WTC11 (cell line): ENCODE results near the gene XCL1. TPM values are rescaled to one million over a fixed set of nuclear protein-coding genes. Genes with fewer than 3 reads are reported as not detected.

Experiments used
- ATAC-seq: fragments of 200-7000 bp; cut with Tn5 transposase; 2 replicates; pipeline ENCODE4 v1.10.0; 2021; ENCODE audit warnings: mild to moderate bottlenecking, moderate library complexity
- CTCF ChIA-PET: fragments of 300-600 bp; sonication (Branson Sonifier 250); formaldehyde crosslinking; loops from one replicate; lab custom pipeline; 2021; ENCODE audit warnings: antibody characterized with exemption; lab: Charles Lee
- POLR2A ChIA-PET: fragments of 350-600 bp; sonication (Branson Sonifier 250); formaldehyde crosslinking; loops from one replicate; lab custom pipeline; 2021; ENCODE audit warnings: antibody characterized with exemption; lab: Charles Lee
- DNase-seq: peaks from one replicate; pipeline ENCODE4 v3.0.0; 2021; ENCODE audit warnings: low spot score
- H3K27ac Mint-ChIP-seq: 2 replicates; pipeline ENCODE4 v1.8.0; 2021; ENCODE audit warnings: mixed read lengths
- H3K27me3 Mint-ChIP-seq: 2 replicates; pipeline ENCODE4 v1.8.0; 2021; ENCODE audit warnings: low read depth, mild to moderate bottlenecking, moderate library complexity, mixed read lengths
- H3K36me3 Mint-ChIP-seq: 2 replicates; pipeline ENCODE4 v1.8.0; 2021; ENCODE audit warnings: mixed read lengths
- H3K4me1 Mint-ChIP-seq: 2 replicates; pipeline ENCODE4 v1.8.0; 2022; ENCODE audit warnings: mixed read lengths
- H3K4me3 Mint-ChIP-seq: 2 replicates; pipeline ENCODE4 v1.8.0; 2021; ENCODE audit warnings: mild to moderate bottlenecking, moderate library complexity, mixed read lengths
- H3K9me3 Mint-ChIP-seq: 2 replicates; pipeline ENCODE4 v1.8.0; 2021; ENCODE audit warnings: mixed read lengths
- CREM ChIP-seq: sonication (generic); formaldehyde crosslinking; IDR thresholded peaks from 2 replicates; pipeline ENCODE4 v1.8.1; 2022; ENCODE audit warnings: mild to moderate bottlenecking, missing genetic modification reagents, moderate library complexity
- ELF4 ChIP-seq: sonication (generic); formaldehyde crosslinking; IDR thresholded peaks from 2 replicates; pipeline ENCODE4 v1.8.1; 2022; ENCODE audit warnings: low read depth, mild to moderate bottlenecking, moderate library complexity, missing genetic modification reagents
- ESRRA ChIP-seq: sonication (generic); formaldehyde crosslinking; IDR thresholded peaks from 2 replicates; pipeline ENCODE4 v1.8.1; 2022; ENCODE audit warnings: mild to moderate bottlenecking, missing genetic modification reagents, borderline replicate concordance
- ETV6 ChIP-seq: sonication (generic); formaldehyde crosslinking; IDR thresholded peaks from 2 replicates; pipeline ENCODE4 v1.8.1; 2022; ENCODE audit warnings: mild to moderate bottlenecking, missing genetic modification reagents
- FOXP1 ChIP-seq: sonication (generic); formaldehyde crosslinking; IDR thresholded peaks from 2 replicates; pipeline ENCODE4 v1.8.0; 2022; ENCODE audit warnings: missing genetic modification reagents, mild to moderate bottlenecking, moderate library complexity, borderline replicate concordance
- GRHL2 ChIP-seq: fragments of 250-450 bp; sonication (Bioruptor Pico); IDR thresholded peaks from 2 replicates; pipeline ENCODE4 v1.8.0; 2022; ENCODE audit warnings: mild to moderate bottlenecking, moderate library complexity; ENCODE audit not compliant: insufficient replicate concordance, severe bottlenecking
- KAT7 ChIP-seq: sonication (generic); formaldehyde crosslinking; IDR thresholded peaks from 2 replicates; pipeline ENCODE4 v1.8.1; 2023; ENCODE audit warnings: missing genetic modification reagents, mild to moderate bottlenecking, borderline replicate concordance
- NFATC4 ChIP-seq: fragments of 250-450 bp; sonication (Bioruptor Pico); IDR thresholded peaks from 2 replicates; pipeline ENCODE4 v1.9.0; 2021; ENCODE audit warnings: mild to moderate bottlenecking
- PRRX2 ChIP-seq: fragments of 250-450 bp; sonication (Bioruptor Pico); IDR thresholded peaks from 2 replicates; pipeline ENCODE4 v1.8.0; 2021; ENCODE audit warnings: mild to moderate bottlenecking
- ZNF138 ChIP-seq: sonication (generic); formaldehyde crosslinking; conservative IDR thresholded peaks from 2 replicates; pipeline ENCODE4 v1.8.1; 2022; ENCODE audit warnings: mild to moderate bottlenecking, moderate library complexity, missing genetic modification reagents
- ZNF263 ChIP-seq: sonication (generic); formaldehyde crosslinking; IDR thresholded peaks from 2 replicates; pipeline ENCODE4 v1.8.1; 2022; ENCODE audit warnings: low read depth, mild to moderate bottlenecking, moderate library complexity, missing genetic modification reagents
- ZNF396 ChIP-seq: fragments of 250-450 bp; sonication (Bioruptor Pico); IDR thresholded peaks from 2 replicates; pipeline ENCODE4 v1.8.0; 2021; ENCODE audit warnings: mild to moderate bottlenecking, moderate library complexity, borderline replicate concordance
- ZNF416 ChIP-seq: fragments of 250-450 bp; sonication (Bioruptor Pico); IDR thresholded peaks from 2 replicates; pipeline ENCODE4 v1.9.0; 2021; ENCODE audit warnings: mild to moderate bottlenecking, inconsistent platforms
- ZNF423 ChIP-seq: fragments of 250-450 bp; sonication (Bioruptor Pico); IDR thresholded peaks from 2 replicates; pipeline ENCODE4 v2.1.2; 2022; ENCODE audit warnings: mild to moderate bottlenecking, moderate library complexity
- total RNA-seq: library from RNA; stranded (reverse); gene quantifications from 3 replicates; pipeline ENCODE4 v1.2.3, GENCODE V29; 2021
- TF ChIP-seq, protein P1 (sequence below): sonication (generic); formaldehyde crosslinking; IDR thresholded peaks from 2 replicates; pipeline ENCODE4 v1.8.1; 2023; ENCODE audit warnings: mild to moderate bottlenecking, missing genetic modification reagents
- TF ChIP-seq, protein P2 (sequence below): sonication (generic); formaldehyde crosslinking; IDR thresholded peaks from 2 replicates; pipeline ENCODE4 v1.8.1; 2023; ENCODE audit warnings: mild to moderate bottlenecking, missing genetic modification reagents, moderate library complexity
- TF ChIP-seq, protein P3 (sequence below): sonication (generic); formaldehyde crosslinking; IDR thresholded peaks from 2 replicates; pipeline ENCODE4 v1.8.1; 2022; ENCODE audit warnings: mild to moderate bottlenecking, moderate library complexity, missing genetic modification reagents
- TF ChIP-seq, protein P4 (sequence below): sonication (generic); formaldehyde crosslinking; IDR thresholded peaks from 2 replicates; pipeline ENCODE4 v1.8.0; 2022; ENCODE audit warnings: mild to moderate bottlenecking, missing genetic modification reagents
- TF ChIP-seq, protein P5 (sequence below): sonication (generic); formaldehyde crosslinking; IDR thresholded peaks from 2 replicates; pipeline ENCODE4 v1.8.0; 2022; ENCODE audit warnings: mild to moderate bottlenecking, missing genetic modification reagents
- TF ChIP-seq, protein P6 (sequence below): sonication (generic); formaldehyde crosslinking; IDR thresholded peaks from 2 replicates; pipeline ENCODE4 v1.8.0; 2022; ENCODE audit warnings: missing genetic modification reagents

XCL1 gene
- total RNA-seq, 1 experiment from 2014 or later: 1.1 TPM

DNA sequence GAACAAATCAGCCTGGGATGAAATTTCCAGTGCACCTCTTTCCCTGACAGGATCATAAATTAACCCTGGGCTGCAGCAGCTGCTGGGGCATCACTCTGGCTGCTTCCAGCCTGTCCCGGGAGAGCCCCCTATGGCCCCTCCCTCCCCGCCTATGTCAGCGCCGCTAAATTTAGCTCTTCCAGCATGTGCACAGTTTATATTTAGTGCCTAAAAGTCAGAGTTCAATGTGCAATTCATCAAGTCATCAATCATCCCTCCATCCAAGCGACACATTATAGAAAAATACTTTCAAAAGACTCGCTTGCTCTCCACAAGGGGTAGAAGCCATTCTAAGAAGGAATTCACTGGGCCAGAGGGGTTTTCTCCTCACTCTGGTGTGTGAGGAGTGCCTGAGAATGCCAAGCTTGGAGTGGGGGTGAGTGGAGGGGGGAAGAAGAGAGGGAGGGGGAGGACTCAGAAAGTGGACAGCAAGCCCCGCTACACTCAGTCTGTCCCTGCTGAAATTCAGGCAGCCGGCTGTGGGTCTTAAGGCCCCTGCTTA lies 37.4 kb downstream of the XCL1 start (continued):
- TF ChIP-seq, protein P1, sequence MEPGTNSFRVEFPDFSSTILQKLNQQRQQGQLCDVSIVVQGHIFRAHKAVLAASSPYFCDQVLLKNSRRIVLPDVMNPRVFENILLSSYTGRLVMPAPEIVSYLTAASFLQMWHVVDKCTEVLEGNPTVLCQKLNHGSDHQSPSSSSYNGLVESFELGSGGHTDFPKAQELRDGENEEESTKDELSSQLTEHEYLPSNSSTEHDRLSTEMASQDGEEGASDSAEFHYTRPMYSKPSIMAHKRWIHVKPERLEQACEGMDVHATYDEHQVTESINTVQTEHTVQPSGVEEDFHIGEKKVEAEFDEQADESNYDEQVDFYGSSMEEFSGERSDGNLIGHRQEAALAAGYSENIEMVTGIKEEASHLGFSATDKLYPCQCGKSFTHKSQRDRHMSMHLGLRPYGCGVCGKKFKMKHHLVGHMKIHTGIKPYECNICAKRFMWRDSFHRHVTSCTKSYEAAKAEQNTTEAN: no peak
- TF ChIP-seq ELF4 (CRISPR knock-in tag): no peak

DNA sequence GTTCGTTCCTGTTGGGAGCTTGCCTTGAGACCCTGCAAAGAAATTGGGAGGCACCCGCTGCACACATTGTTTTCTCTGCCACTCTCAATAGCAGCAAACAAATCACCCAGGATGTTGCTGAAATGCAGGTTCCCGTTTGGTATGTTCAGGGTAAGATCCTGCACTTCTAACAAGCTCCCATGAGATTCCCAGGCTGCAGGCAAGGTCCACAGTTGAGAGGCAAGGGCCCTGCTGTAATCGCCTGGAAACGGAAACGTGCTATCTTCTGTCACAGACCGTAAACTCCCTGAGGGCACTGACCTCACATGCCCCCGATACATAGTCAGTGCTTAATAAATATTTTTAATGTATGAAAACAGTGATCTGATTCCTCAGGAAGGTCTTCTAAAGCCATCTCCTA lies 37.8 kb downstream of the XCL1 start:
- TF ChIP-seq KAT7 (no peak), CREM (no peak), ZNF263 (CRISPR knock-in tag) (no peak), ZNF423 (CRISPR knock-in tag) (no peak), GRHL2 (CRISPR knock-in tag) (no peak), ZNF138 (CRISPR knock-in tag) (no peak), ESRRA (no peak), FOXP1 (CRISPR knock-in tag) (no peak), PRRX2 (CRISPR knock-in tag) (no peak), ETV6 (CRISPR knock-in tag) (no peak), NFATC4 (CRISPR knock-in tag) (no peak), ZNF396 (no peak)
- TF ChIP-seq, protein P2, sequence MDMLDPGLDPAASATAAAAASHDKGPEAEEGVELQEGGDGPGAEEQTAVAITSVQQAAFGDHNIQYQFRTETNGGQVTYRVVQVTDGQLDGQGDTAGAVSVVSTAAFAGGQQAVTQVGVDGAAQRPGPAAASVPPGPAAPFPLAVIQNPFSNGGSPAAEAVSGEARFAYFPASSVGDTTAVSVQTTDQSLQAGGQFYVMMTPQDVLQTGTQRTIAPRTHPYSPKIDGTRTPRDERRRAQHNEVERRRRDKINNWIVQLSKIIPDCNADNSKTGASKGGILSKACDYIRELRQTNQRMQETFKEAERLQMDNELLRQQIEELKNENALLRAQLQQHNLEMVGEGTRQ (CRISPR knock-in tag): no peak
- TF ChIP-seq, protein P3, sequence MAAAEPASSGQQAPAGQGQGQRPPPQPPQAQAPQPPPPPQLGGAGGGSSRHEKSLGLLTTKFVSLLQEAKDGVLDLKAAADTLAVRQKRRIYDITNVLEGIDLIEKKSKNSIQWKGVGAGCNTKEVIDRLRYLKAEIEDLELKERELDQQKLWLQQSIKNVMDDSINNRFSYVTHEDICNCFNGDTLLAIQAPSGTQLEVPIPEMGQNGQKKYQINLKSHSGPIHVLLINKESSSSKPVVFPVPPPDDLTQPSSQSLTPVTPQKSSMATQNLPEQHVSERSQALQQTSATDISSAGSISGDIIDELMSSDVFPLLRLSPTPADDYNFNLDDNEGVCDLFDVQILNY (CRISPR knock-in tag): no peak
- TF ChIP-seq, protein P4, sequence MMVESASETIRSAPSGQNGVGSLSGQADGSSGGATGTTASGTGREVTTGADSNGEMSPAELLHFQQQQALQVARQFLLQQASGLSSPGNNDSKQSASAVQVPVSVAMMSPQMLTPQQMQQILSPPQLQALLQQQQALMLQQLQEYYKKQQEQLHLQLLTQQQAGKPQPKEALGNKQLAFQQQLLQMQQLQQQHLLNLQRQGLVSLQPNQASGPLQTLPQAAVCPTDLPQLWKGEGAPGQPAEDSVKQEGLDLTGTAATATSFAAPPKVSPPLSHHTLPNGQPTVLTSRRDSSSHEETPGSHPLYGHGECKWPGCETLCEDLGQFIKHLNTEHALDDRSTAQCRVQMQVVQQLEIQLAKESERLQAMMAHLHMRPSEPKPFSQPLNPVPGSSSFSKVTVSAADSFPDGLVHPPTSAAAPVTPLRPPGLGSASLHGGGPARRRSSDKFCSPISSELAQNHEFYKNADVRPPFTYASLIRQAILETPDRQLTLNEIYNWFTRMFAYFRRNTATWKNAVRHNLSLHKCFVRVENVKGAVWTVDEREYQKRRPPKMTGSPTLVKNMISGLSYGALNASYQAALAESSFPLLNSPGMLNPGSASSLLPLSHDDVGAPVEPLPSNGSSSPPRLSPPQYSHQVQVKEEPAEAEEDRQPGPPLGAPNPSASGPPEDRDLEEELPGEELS (CRISPR knock-in tag): no peak
- TF ChIP-seq, protein P5, sequence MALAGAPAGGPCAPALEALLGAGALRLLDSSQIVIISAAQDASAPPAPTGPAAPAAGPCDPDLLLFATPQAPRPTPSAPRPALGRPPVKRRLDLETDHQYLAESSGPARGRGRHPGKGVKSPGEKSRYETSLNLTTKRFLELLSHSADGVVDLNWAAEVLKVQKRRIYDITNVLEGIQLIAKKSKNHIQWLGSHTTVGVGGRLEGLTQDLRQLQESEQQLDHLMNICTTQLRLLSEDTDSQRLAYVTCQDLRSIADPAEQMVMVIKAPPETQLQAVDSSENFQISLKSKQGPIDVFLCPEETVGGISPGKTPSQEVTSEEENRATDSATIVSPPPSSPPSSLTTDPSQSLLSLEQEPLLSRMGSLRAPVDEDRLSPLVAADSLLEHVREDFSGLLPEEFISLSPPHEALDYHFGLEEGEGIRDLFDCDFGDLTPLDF: no peak
- POLR2A ChIA-PET: no interaction called here
- ATAC-seq: no peak
- no peak overlapping the region for H3K4me3 Mint-ChIP-seq
- H3K27ac Mint-ChIP-seq: no peak overlapping the region
- no peaks in the 10 kb centered on the region for H3K36me3 Mint-ChIP-seq
- no peak for DNase-seq
- CTCF ChIA-PET: interaction anchor here (0.9 to 2.7 kb wide), 2 partner anchors 10 to 11 kb away, joined by 3 to 15 read pairs; no protein-coding TSS in a partner anchor
- no peaks in the 10 kb centered on the region for H3K9me3 Mint-ChIP-seq
- H3K4me1 Mint-ChIP-seq: peaks cover 6% of the 10 kb centered on the region
- H3K27me3 Mint-ChIP-seq: no peaks in the 10 kb centered on the region; the same call in 1 of the 2 replicates

DNA sequence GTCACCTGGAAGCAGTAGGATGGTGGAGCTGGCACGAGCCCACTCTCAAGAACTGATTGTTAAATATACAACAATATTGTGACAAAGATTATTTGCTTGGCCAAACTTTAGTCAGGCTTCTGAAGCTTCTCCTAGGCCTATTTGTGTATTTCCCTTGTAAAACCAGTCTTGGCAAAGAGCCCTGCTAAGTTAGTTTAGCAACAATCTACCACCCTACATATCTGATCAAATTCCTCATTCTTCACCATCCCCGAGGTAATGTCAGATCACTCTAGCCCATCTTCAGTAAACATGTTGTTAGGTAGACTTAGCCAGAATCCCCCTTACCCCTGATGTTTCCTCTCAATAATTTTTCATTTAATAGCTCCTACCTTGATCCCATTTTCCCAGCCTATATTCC lies 39.6 kb downstream of the XCL1 start:
- DNase-seq: no peak
- POLR2A ChIA-PET: no interaction called here
- Mint-ChIP-seq H3K9me3 (no peaks in the 10 kb centered on the region), H3K27me3 (no peaks in the 10 kb centered on the region; the same call in 1 of the 2 replicates), H3K4me3 (no peak overlapping the region), H3K27ac (no peak overlapping the region), H3K4me1 (no peaks in the 10 kb centered on the region), H3K36me3 (no peaks in the 10 kb centered on the region)
- no peak for ATAC-seq
- CTCF ChIA-PET: no interaction called here
- TF ChIP-seq, protein P4 (CRISPR knock-in tag): no peak
- TF ChIP-seq, protein P6, sequence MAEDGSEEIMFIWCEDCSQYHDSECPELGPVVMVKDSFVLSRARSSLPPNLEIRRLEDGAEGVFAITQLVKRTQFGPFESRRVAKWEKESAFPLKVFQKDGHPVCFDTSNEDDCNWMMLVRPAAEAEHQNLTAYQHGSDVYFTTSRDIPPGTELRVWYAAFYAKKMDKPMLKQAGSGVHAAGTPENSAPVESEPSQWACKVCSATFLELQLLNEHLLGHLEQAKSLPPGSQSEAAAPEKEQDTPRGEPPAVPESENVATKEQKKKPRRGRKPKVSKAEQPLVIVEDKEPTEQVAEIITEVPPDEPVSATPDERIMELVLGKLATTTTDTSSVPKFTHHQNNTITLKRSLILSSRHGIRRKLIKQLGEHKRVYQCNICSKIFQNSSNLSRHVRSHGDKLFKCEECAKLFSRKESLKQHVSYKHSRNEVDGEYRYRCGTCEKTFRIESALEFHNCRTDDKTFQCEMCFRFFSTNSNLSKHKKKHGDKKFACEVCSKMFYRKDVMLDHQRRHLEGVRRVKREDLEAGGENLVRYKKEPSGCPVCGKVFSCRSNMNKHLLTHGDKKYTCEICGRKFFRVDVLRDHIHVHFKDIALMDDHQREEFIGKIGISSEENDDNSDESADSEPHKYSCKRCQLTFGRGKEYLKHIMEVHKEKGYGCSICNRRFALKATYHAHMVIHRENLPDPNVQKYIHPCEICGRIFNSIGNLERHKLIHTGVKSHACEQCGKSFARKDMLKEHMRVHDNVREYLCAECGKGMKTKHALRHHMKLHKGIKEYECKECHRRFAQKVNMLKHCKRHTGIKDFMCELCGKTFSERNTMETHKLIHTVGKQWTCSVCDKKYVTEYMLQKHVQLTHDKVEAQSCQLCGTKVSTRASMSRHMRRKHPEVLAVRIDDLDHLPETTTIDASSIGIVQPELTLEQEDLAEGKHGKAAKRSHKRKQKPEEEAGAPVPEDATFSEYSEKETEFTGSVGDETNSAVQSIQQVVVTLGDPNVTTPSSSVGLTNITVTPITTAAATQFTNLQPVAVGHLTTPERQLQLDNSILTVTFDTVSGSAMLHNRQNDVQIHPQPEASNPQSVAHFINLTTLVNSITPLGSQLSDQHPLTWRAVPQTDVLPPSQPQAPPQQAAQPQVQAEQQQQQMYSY: no peak
- no peak for TF ChIP-seq KAT7
- no peak for TF ChIP-seq ZNF416 (CRISPR knock-in tag)
